ENCODE data around the gene GGTLC2.
"Not testable (repeated sequence)": the region's sequence is repeated elsewhere in the genome, so short reads cannot be mapped to it uniquely, and the experiment has no call there.

Gene GGTLC2

DNA sequence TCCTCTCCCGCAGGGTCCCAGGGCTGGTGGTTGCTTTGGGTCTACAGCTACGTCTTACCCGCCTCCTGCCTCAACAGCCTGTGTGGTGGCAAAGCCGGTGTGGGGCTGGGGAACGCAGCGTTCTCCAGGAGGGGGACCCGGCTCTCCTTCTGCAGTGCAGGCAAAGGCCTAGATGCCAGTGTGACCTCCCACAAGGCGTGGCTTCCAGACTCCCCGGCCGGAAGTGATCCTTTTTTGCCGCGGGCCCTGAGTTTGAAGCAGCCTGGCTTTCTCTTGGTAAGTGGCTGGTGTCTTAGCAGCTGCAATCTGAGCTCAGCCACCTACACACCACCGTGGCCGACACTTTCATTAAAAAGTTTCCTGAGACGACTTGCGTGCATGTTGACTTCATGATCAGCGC, 6.1 kb upstream of the GGTLC2 start:
- DNase-seq, result not testable (repeated sequence)

DNA sequence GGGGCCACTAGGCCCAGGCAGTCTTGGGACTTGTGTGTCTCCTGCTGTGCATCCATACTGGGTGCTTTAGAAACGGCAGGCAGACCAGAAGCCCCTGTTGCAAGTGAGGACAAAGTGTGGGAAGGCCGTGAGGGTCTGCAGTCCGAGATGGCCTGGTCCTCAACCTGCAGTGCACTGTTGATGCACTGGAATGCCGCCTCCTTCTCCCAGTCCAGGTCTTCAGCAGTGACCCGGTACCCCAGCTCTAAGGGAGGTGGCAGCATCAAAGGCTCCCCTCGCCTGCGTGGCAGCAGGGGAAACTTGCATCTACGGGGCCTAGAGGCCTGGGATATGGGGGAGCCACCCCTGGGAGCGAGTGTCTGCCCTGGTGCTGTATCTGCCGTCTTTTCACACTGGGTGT, 2.2 kb upstream of the GGTLC2 start:
- not testable (repeated sequence) for DNase-seq

DNA sequence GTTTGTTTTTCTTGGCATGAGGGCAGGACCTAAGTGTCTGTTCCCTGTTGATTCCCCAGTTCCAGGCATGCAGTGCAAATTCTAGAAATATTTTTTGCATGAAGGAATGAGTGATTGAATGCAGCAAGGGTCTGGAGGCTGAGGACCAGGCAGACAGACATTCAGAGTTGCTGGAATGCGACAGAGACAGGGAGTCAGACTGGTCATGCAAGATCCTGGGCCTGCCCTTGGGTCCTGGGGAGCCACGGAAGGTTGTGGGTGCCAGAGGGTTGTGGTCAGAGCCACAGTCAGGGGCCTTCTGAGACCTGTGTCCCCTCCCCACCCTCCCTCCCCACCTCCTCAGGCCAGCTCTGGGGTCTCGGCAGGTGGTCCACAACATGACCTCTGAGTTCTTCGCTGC, 1.6 kb downstream of the GGTLC2 start:
- DNase-seq, result not testable (repeated sequence)

DNA sequence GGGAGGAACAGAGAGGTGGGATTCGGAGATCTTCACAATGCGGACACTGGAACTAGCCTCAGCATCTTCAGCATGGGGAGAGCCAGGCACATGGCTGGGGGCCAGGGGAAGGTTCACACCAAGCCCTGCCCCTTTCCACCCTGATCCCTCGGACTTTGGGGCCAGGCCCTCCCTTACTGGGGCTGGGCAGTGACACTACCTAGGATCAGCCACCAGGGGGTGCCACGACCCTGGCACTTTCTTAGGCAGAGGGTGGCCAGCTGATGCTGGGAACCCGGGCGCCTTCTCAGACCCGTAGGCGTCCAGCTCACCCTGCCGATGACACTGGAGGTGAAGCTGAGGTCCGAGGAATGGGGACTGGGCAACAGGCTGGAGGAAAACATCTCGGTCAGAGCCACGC, 3.5 kb downstream of the GGTLC2 start:
- not testable (repeated sequence) for DNase-seq

DNA sequence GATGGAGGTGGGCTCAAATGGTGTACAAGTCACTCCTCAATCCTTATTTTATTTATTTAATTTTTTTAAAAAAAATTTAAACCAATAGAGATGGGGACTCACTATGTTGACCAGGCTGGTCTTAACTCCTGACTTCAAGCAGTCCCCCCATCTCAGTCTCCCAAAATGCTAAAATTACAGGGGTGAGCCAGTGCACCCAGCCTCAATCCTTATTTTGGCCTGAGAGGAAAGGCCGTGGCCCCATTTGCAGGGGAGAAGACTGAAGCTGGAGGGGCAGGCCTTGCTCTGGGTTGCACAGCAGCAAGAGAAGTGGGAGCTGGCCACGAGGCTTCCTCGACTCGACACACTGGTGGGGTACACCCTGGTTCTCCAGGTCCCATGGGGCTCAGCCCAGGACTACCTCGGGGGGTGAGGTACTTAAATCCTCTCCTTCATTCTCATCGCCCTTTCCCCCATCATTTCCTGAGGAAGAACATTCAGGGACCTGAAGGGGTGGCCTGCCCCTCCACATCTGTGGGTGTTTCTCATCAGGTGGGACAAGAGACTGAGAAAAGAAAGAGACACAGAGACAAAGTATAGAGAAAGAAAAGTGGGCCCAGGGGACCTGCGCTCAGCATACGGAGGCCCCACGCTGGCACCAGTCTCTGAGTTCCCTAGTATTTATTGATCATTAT, 4.6 kb downstream of the GGTLC2 start:
- not testable (repeated sequence) for DNase-seq

DNA sequence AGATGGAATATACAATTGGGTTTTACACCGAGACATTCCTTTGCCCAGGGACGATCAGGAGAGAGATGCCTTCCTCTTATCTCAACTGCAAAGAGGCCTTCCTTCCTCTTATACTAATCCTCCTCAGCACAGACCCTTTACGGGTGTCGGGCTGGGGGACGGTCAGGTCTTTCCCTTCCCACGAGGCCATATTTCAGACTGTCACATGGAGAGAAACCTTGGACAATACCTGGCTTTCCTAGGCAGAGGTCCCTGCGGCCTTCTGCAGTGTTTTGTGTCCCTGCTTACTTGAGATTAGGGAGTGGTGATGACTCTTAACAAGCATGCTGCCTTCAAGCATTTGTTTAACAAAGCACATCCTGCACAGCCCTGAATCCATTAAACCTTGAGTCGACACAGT, 5.3 kb downstream of the GGTLC2 start:
- not testable (repeated sequence) for DNase-seq

DNA sequence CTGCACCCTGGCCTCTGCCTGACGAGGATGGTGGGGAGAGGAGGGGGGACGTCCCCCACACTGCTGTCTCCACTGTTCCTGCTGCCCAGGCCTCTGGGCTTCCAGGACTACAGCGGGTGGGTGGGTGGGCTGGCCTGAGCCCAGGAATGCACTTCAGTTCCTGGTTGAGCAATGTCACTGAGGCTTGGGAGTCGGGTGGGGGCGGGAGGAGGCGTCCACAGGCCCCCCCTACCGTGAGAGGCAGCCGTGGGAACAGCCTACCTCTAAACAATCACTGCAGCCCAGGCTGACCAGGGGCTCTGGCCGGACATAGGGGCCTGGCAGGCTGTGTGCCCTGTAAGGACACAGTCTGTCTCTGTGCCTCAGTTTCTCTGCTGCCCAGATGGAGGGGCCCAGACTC, 6.0 kb downstream of the GGTLC2 start:
- DNase-seq, result not testable (repeated sequence)

DNA sequence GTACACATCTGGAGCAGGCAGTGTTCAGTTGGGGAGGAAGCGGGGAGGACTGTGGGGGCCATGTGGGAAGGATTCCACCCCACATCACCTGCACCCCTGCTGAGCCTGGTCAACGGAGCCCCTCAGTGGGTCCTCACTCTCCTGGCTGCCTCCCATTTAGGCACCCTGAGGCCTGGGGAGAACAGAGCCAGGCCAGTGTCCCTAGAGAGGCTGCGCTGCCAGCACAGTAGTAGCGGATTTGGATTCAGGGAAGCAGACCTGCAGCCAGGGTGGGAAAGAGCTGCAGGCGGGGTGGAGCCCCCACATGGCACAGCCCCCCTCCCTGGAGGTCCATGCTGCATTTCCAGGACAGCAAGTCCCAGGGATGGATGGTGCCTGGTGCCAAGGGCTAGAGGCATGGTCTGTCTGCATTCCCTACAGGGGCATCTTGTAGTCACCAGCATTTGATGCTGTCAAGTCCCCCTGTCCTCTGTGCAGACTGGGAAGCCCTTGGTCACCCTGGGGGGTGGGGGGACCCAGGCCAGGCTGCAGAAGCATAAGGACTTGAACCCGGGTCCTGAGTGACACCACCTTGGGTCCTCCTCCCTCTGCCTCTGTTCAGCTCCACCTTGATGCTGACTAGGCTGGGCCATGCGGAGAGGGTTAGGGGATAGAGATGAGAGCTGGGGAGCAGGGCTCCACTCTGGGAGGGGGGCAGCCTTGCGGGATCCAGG, 6.5 kb downstream of the GGTLC2 start:
- not testable (repeated sequence) for DNase-seq

DNA sequence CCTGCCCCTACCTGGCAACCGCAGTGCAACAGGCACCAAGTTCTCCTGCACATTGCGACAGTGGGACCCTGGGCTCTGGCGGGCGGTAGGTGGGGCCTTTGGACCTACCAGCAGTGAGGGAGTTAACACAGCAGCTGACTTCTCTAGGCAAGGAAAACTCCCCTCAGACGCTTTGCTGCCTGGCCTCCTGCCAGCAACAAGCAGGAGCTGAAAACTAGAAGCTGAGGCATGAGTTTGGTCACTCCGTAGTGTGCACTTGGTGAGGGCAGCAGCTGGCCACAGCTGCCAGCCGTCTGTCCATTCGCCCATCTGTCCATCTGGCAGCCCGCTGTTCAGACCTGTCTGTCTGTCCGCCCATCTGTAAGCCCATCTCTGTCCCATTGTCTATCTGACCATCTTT, 7.2 kb downstream of the GGTLC2 start:
- DNase-seq, result not testable (repeated sequence)

DNA sequence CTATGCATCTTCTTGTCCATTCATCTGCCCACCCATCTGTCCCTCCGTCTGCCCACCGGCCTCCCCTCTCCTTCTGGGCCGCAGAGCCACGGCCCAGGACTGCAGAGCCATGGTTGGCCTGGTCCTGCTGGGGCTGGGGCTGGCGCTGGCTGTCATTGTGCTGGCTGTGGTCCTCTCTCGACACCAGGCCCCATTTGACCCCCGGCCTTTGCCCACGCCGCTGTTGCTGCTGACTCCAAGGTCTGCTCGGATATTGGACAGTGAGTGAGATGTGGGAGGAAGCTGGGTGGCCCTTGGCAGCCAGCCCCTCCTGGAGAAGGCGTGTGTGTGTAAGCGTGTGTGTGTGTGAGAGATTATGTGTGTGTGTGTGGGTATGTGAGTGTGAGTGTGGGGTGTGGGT, 7.7 kb downstream of the GGTLC2 start:
- DNase-seq, result not testable (repeated sequence)

DNA sequence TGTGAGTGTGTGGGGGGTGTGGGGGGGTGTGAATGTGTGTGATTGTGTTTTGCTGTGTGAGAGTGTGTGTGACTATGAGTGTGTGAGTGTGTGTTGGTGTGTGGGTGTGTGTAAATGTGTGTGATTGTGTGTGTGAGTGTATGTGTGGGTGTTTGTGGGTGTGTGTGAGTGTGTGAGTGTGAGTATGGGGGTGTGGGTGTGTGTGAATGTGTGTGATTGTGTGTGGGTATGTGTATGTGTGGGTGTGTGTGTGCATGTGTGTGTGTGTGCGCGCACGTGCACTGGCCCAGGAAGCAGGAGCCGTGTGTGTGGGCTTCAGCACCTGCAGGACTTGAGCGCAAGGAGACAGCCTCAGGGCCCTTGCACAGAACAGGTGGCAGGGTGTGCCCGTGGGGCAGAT, 8.2 kb downstream of the GGTLC2 start:
- not testable (repeated sequence) for DNase-seq

DNA sequence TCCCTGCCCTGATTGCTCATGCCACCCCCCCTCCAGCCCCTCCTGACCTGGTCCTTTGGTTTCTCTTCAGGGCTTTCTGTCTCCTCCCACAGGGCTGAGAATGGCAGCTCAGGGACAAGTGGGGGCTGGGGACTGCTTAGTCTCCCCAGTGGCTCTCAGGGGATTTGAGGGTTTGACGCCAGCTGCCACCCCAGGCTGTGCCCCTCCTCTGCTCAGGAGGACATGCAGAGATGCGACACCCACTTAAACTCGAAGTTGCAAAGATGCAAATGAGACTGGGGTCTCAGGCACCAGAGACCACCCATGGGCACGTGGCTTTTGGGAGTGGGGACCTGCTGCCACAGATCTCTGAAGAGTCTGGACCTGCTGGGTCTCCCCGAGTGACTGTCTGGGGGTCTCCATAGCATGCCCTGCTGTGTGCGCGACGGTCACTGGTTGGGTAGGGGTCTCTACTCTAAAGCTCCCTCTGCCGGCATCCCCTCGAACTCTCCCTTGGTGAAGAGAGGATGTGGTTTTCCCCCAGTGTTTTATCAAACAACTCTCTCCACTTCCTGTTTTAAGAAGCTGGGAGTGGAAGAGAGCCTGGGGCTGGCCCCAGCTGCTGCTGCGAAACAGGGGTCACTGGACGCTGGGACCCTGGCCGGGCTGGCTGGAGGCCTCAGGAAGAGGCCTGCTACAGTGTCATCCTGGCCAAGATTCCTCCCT, 9.4 kb downstream of the GGTLC2 start:
- DNase-seq, result not testable (repeated sequence)

DNA sequence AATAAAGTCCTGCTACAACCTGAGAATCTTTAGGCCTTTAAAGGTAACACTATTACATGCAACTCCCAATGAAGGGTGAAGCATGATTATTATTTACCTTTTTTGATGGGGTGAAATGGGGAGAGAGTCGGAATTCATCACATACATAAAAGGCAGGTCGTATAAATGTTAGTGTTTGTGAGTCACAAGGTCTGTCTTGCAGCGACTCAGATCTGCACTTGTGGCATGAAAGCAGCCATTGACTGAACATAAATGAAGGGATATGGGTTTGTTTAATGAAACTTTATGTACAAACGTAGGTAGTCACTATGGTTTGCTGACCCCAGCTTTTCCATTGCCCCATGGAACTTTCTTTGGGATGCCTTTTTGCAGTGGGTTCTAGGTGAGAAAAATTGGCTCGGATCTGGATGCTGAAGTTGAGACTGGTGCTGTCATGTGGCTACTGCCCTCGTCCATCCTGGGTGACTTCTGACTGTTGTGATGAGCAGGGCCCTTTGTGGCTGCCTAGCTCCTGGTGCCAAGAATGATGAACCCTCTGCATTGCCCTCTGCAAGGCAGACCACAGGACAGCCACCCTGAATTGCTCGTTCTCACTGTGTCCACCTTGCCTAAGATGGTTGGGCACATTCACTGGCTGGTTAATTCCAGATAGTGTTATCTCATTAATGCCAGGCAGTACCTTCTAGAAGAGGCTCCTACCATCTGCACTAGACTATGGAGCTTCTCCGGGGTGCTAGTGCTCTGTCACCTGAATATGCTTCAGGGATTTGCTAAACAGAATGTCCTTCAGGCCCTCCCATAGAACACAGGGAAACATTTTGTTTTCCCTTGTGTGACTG, 11.3 kb downstream of the GGTLC2 start:
- DNase-seq, result no peak

DNA sequence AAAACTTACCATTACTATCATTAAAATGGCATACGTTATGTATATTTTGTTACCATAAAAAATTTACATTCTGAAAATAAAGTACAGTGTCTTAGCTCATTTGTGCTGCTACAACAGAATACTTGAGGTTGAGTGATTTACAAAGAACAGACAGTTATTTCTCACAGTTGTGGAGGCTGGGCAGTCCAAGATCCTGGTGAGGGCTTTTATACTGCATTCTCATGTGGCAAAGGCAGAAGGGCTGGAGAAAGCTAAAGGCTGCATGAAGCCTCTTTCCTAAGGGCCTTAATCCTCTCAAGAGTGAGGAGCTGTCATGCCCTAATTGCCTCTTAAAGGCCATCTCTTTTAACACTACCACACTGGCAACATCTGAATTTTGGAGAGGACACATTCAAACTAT, 13.3 kb downstream of the GGTLC2 start:
- DNase-seq, result no peak

DNA sequence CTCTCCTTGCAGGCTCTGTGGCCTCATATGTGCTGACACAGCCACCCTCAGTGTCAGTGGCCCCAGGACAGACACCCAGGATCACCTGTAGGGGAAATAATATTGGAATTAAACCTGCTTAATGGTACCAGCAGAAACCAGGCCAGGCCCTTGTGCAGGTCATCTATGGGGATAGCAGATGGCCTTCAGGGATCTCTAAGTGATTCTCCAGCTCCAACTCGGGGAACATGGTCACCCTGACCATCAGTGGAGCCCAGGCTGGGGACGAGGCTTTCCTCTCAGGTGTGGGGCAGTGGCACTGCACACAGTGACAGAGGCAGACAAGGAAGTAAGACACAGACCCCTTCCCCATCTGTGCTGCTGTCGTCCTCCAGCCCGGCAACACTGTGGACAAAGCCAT, 16.9 kb downstream of the GGTLC2 start:
- DNase-seq, result no peak

DNA sequence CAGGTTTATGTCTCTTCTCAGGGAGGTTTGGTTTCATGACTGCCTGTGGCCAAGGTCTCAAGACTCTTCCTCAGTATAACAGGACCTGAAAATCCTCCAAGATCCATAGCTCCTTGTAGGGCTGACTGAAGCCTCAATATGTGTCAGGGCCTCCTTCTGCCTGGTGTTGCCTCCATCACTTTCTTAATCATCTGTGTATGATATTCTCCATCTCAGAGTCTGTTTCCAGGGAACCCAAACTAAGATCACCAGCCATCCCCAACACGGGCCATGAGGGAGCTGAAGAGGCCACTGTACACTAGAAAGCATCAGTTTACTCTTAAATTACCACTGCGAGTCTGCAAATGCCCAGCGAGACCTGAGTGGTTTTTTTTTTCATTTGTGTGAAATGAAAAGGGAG, 17.7 kb downstream of the GGTLC2 start:
- no peak for DNase-seq

DNA sequence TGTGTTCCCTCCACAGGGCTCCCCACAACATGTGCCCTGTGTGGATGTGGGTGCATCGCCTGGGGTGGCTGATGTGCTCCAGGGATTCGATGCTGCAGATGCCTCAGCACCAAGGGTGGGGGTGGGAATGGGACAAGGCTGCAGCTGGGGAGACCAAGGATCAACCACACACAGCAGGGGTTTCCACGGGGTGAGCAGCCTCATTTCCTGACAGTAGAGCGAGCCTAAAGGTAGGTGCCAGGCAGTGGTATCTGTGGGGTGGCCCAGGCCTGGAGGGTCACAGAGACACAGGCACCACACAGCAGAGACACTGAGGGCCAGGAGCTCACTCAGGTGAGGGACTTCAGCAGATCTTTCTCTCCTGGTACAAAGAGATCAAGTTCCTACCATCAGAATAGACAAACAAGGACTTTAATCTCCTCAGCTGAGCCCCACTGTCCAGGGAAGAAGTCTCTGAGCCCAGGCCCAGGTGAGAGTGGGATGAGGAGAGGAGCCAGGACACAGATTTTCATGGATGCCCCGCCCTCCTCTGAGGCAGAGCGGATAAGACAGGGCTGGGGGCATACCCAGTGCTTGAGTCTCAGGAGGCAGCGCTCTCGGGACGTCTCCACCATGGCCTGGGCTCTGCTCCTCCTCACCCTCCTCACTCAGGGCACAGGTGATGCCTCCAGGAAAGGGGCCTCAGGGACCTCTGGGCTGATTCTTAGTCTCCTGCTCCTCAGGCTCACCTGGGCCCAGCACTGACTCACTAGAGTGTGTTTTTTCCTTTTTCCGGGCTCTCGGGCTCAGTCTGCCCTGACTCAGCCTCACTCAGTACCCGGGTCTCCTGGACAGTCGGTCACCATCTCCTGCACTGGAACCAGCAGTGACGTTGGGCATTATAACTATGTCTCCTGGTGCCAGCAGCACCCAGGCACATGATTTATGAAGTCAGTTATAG, 19.7 kb downstream of the GGTLC2 start:
- no peak for DNase-seq

DNA sequence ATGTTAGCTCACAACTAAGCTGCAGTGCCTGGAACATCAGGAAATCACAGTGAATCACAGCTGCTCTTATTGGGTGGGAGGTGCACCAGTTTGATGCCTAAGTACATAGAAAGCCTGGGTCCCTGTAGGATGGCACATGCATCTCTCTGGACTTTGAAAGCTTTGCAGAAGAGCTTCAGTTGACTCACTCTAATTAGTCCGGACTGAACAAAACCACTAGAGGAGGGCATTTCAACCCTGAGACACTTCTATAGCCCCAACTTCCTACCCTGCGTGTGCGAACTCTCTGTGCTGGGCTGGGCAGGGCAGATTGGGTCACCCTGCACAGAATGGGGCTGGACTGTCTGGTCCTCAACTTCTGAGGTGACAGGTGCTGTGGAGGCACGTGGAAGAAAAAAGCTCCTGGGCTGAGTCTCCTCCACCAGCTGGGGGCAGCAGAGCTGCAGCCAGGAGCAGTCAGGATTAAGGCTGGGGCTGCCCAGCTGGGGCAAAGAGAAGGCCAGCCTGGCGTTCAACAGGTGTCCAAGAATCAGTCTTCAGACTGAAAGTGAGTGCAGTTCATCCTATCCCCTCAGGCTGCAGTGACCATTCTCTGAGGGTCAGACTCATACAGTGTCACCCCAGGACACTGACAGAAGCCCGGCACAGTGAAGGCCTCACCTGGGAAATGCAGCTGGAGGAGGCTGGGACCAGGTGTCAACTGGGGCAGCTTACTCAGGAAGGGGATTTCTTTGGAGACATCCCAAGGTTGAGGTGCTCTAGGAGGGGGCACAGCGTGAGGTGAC, 22.1 kb downstream of the GGTLC2 start:
- peak; percentile 7 for DNase-seq

DNA sequence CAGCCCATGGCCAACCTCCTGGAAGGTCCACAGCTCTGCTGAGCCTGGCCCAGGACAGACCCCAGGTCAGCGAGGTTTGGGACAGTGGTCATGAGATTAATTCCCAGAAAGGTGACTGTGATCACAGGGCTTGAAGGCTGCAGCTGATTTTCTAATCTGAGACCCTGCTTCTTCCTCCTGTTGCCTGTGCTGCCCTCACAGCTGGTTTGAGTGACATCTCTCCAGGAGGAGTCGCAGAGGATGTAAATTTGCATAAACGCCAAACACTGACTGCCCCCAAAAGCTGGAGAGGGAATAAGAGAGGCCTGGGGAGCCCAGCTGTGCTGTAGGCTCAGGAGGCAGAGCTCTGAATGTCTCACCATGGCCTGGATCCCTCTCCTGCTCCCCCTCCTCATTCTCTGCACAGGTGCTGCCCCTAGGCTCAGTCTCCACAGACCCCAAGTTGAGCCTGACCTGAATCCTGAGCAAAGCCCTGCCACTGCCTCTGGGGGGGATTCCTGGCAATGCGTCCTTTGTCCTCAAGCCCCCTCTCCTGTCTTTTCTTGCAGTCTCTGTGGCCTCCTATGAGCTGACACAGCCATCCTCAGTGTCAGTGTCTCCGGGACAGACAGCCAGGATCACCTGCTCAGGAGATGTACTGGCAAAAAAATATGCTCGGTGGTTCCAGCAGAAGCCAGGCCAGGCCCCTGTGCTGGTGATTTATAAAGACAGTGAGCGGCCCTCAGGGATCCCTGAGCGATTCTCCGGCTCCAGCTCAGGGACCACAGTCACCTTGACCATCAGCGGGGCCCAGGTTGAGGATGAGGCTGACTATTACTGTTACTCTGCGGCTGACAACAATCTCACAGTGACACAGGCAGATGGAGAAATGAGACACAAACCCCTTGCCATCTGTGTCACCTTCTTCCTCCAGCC, 23.8 kb downstream of the GGTLC2 start:
- no peak for DNase-seq

DNA sequence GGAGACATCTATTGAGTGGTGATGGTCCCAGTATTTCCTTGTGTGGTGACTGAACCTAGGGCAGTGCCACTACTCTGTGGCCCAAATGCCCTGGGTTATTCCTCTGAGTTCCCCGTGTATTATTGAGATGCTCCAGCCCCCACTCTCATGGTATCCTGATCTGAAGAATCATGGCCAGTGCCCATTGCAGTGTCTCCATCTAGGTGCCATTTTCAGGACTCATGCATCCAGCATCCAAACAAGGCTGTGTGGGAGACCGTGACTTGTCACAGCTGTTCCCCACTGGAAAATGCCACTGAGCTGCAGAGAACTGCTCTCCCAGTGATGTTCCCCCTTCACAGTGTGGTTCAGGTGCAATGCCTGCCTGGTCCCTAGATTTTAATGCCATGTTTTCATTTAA, 24.7 kb downstream of the GGTLC2 start:
- no peak for DNase-seq

Data from CD4-positive, alpha-beta T cell treated with Interleukin-17A for 4 hours (primary cell).